HG03097 (cell line): Measurements from ENCODE around the gene RYR3.

Source experiments
- ATAC-seq: cut with Tn5 transposase; IDR thresholded peaks from one replicate; pipeline ENCODE4 v1.9.1; 2021; ENCODE audit not compliant: unreplicated experiment, low FRiP score

The RYR3 gene

DNA sequence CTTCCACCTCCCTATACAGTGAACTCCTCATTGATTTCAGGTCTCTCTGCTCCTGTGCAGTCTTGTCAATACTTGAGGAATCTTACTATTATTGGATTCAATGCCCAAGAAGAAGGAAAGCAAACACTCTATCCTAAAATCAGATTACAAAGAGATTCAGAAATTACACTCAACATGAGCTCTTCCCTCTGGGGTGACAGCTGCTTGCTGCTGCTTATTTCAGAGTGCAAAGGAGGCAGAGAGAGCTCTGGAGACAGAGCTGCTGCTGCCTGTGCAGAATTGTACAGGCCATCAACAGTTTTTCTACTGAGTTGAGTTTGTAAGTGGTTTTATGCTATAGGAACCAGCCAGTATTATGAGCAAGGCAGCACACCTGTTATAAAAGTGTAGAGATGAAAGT lies 7.1 kb downstream of the RYR3 start:
- ATAC-seq: no peak

DNA sequence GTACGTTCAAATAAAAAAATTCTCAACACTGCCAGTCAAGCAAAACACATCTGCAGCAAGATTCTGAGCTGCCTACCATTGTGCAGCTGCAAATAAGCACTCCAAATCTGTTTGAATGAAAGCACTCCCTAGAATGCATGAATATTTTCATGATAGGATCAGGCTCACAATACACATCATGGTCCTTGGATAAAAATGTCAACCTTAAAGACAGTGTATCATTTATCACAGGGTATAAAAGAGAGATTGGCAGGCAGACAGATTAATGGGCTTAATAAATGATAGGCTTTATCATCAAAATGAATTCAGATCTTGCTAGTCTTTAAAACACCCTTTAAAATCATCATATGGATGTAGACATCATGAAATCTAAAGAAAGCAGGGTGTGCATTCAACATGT lies 9.2 kb downstream of the RYR3 start:
- ATAC-seq: no peak

GRCh38 chr15:33322091-33322490 lies 11.3 kb downstream of the RYR3 start:
- no peak for ATAC-seq

GRCh38 chr15:33324609-33325008 lies 13.8 kb downstream of the RYR3 start:
- ATAC-seq: no peak

GRCh38 chr15:33326908-33327307 lies 16.1 kb downstream of the RYR3 start:
- ATAC-seq: no peak

DNA sequence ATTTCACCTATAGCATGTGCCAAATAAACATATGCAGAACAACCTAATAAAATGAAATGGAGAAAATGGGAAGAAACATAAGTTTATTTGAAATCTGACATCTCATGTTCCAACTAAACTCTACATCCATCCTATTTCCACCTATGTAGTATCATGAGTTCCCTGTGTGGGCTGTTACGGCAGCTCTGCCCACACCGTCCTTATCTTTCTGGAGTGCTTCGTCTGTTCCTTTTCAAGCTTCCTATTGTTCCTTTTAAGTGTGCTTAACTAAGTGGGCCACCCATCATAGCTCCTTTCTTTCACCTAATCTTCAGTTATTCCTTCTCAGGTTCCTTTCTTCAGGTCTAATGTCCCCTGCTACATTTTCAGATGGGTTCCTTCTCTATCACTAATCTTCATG lies 17.3 kb downstream of the RYR3 start:
- no peak for ATAC-seq

DNA sequence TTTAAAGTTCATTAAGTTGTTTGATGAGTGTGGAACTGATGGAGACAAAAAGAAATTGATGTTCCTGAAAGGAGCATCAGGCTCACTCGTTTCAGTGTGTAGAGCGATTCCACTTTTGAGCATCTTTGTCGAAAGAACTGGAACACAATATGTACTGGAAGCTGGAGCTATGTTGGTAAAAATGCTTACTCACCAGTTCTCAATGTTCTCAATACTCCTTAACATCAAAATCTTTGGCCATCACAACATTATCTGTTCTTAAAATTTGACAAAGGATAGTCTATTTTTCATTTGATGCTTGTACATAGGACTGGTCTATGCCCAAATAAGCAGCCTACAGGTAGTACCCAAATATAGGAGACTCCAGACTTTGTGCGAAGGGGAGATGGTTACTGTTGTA lies 18.7 kb downstream of the RYR3 start:
- ATAC-seq: no peak

- ATAC-seq: no peak
Measured at GRCh38 chr15:33330931-33331330, 20.2 kb downstream of the RYR3 start.

GRCh38 chr15:33341953-33342352 lies 31.2 kb downstream of the RYR3 start:
- ATAC-seq: no peak

DNA sequence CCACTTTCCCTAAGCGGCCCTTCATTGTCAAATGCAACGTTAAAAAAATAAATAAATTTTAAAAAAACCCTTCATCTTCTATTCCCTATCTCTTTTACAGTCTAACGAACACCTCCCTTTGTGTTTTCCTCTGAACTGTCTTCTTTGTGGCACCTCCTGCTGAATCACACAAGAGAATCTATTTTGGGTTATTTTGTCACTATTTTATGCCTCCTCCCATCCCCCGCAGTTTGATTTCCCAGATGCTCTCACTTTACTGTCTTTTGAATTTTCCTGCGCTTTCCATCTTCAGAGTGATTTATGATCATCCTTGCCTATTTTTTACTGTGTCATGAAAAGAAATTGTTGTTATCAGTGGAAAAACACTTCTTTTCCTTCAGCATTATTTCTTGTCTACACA lies 32.5 kb downstream of the RYR3 start:
- no peak for ATAC-seq

GRCh38 chr15:33344111-33344510 lies 33.3 kb downstream of the RYR3 start:
- ATAC-seq: no peak

DNA sequence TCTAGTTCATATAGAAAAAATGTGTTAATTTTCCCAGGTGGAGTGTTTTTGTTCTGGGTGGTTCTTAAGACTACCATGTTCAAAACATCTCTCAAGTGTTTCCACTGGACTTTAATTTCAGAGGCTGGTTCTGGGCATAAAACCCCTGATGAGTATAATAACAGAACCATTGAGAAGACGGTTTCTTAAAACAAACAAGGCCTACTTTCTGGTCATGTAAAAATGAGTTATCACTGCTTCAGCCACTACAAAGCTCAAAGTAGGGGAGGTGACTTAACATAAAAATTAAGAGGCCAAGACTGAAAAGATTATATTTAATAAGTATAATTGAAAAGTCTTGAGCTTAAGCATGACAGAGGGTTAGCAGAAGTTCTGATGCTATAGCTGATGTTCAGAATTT lies 33.8 kb downstream of the RYR3 start:
- no peak for ATAC-seq

- no peak for ATAC-seq
Measured at GRCh38 chr15:33354411-33354810, 43.6 kb downstream of the RYR3 start.

- ATAC-seq: no peak
Measured at GRCh38 chr15:33357845-33358244, 47.1 kb downstream of the RYR3 start.

GRCh38 chr15:33358306-33358705 lies 47.5 kb downstream of the RYR3 start:
- no peak for ATAC-seq

GRCh38 chr15:33360886-33361285 lies 50.1 kb downstream of the RYR3 start:
- ATAC-seq: no peak

DNA sequence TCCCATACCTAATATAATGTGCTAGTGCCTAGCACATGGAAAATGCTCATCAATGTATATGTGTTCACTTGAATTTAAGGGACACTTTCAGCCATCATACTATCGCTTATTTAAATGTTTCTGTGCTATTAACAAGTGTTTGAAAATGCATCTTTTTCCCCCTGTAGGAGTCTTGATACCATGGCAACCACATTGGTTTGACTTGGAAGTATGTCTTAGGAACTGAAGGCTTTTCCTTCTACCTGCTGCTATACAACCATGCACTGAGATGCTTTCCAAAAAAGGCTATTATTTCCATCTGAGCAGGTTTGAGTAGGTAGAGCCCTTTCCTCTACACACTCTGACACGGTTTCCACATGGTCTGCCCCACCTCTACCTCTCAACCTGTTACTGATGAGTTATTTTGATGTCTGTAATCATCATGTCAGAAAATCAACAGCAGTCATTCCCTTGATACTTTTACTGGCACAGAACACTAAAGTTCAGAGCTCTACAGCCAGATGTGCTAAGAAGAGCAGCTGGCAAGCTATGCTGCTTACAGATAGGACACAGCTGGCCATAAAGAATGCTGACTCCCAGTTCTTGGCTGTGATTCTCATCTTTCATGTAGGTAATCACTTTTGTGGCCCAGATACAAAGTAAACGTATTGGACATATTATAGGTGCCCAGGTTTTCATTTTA lies 59.3 kb downstream of the RYR3 start:
- no peak for ATAC-seq

- ATAC-seq: no peak
Measured at GRCh38 chr15:33370623-33371020, 59.9 kb downstream of the RYR3 start.

DNA sequence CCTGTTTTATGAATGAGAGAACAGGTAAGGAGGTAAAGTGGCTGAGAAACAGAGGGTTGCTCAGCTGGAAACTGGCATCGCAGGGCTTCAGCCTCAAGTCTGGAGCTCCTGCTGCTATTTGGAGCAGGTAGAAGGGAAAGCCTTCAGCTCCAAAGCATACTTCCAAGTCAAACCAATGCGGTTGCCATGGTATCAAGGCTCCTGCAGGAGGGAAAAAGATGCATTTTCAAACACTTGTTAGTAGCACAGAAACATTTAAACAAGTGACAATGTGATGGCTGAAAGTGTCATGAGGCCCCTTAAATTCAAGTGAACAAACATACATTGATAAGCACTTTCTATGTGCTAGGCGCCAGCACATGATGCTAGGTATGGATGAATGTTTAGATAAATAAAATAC lies 60.4 kb downstream of the RYR3 start:
- ATAC-seq: no peak

GRCh38 chr15:33374226-33374914 lies 63.6 kb downstream of the RYR3 start:
- ATAC-seq: no peak

- no peak for ATAC-seq
Measured at GRCh38 chr15:33375236-33375635, 64.5 kb downstream of the RYR3 start.

DNA sequence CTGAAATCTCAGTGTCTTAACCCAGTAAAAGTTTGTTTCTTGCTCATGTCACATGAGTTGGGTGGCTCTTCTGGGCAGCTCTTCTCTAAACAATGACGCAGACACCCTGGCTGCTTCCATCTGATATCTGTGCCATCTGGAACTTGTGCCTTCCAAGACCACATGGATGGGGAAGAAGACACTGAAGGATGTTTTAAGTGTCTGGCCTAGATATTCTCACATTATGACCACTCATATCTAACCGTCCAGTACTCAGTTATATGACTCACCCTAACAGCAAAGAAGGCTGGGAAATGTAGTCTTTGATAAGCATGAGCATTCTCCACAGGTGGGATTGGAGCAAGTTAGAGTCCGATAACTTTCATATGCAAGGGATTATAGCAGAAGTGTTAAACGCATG lies 66.4 kb downstream of the RYR3 start:
- no peak for ATAC-seq
